ENCODE measurements around the gene KCTD1.
A peak's percentile ranks its signal among the peaks of the same experiment; 100 is the strongest.

KCTD1 gene

GRCh38 chr18:26480897-26481795 is 67.2 kb downstream of the KCTD1 start:
- peak; percentile 88 for DNase-seq (ENCODE audit: low read depth)

GRCh38 chr18:26479681-26480079 is 68.7 kb downstream of the KCTD1 start:
- DNase-seq (ENCODE audit: low read depth), result no peak

GRCh38 chr18:26479065-26479680 is 69.2 kb downstream of the KCTD1 start:
- DNase-seq (ENCODE audit: low read depth), result no peak

GRCh38 chr18:26477828-26478466 is 70.4 kb downstream of the KCTD1 start:
- no peak for DNase-seq (ENCODE audit: low read depth)

GRCh38 chr18:26476697-26477096 is 71.7 kb downstream of the KCTD1 start:
- DNase-seq (ENCODE audit: low read depth), result no peak

- no peak for DNase-seq (ENCODE audit: low read depth)
Observed at GRCh38 chr18:26474542-26474941, 73.8 kb downstream of the KCTD1 start.

- DNase-seq (ENCODE audit: low read depth), result no peak
Observed at GRCh38 chr18:26473672-26474071, 74.7 kb downstream of the KCTD1 start.

GRCh38 chr18:26471826-26472225 is 76.5 kb downstream of the KCTD1 start:
- DNase-seq (ENCODE audit: low read depth), result no peak

- peak; percentile 74 for DNase-seq (ENCODE audit: low read depth)
Observed at GRCh38 chr18:26471027-26471426, 77.3 kb downstream of the KCTD1 start.

- DNase-seq (ENCODE audit: low read depth), result no peak
Observed at GRCh38 chr18:26470011-26470637, 78.2 kb downstream of the KCTD1 start.

GRCh38 chr18:26468931-26469340 is 79.4 kb downstream of the KCTD1 start:
- DNase-seq (ENCODE audit: low read depth), result no peak

GRCh38 chr18:26466026-26466425 is 82.3 kb downstream of the KCTD1 start:
- no peak for DNase-seq (ENCODE audit: low read depth)

GRCh38 chr18:26465431-26465830 is 82.9 kb downstream of the KCTD1 start:
- no peak for DNase-seq (ENCODE audit: low read depth)

- no peak for DNase-seq (ENCODE audit: low read depth)
Observed at GRCh38 chr18:26464128-26465011, 84.0 kb downstream of the KCTD1 start.

- DNase-seq (ENCODE audit: low read depth), result no peak
Observed at GRCh38 chr18:26462355-26462754, 86.0 kb downstream of the KCTD1 start.

GRCh38 chr18:26461405-26461804 is 86.9 kb downstream of the KCTD1 start:
- DNase-seq (ENCODE audit: low read depth), result no peak

GRCh38 chr18:26460449-26461091 is 87.8 kb downstream of the KCTD1 start:
- DNase-seq (ENCODE audit: low read depth), result no peak

- no peak for DNase-seq (ENCODE audit: low read depth)
Observed at GRCh38 chr18:26459884-26460283, 88.5 kb downstream of the KCTD1 start.

- DNase-seq (ENCODE audit: low read depth), result no peak
Observed at GRCh38 chr18:26459340-26459739, 89.0 kb downstream of the KCTD1 start.

GRCh38 chr18:26458526-26459232 is 89.7 kb downstream of the KCTD1 start:
- DNase-seq (ENCODE audit: low read depth), result no peak

Measured in non-pigmented ciliary epithelial cell (primary cell).